PFSK-1 (cell line): ENCODE measurements around the gene AOAH.

Experiments used
- FOXP2 ChIP-seq: optimal IDR thresholded peaks from 2 replicates; pipeline ENCODE3; 2011; ENCODE audit warnings: borderline replicate concordance, control low read depth, inconsistent platforms; ENCODE audit not compliant: insufficient read depth; ENCODE audit errors: extremely low read length, extremely low read depth
- POLR2AphosphoS5 ChIP-seq: IDR thresholded peaks from 2 replicates; pipeline ENCODE4 v1.6.1; 2012; ENCODE audit warnings: low read depth, mild to moderate bottlenecking, control low read depth, low read length, moderate library complexity
- REST ChIP-seq, 2 experiments: IDR thresholded peaks; 2 replicates each; pipeline versions ENCODE4 v1.6.1 to v1.8.0; 2011 to 2012; ENCODE audit warnings: low read depth in 2 of 2, low read length in 2 of 2, control low read depth in 1 of 2, inconsistent platforms in 1 of 2, mild to moderate bottlenecking in 1 of 2, moderate library complexity in 1 of 2; ENCODE audit not compliant: insufficient read depth in 1 of 2
- SIN3A ChIP-seq: IDR thresholded peaks from 2 replicates; pipeline ENCODE4 v1.6.1; 2012; ENCODE audit warnings: mild to moderate bottlenecking, low read length, moderate library complexity, borderline replicate concordance; ENCODE audit not compliant: insufficient read depth
- TAF1 ChIP-seq: IDR thresholded peaks from 2 replicates; pipeline ENCODE4 v1.6.1; 2012; ENCODE audit warnings: low read length, control low read depth, borderline replicate concordance; ENCODE audit not compliant: insufficient read depth

AOAH gene

GRCh38 chr7:36762394-36762793, 38.1 kb upstream of the AOAH start:
- no peak for TF ChIP-seq POLR2AphosphoS5
- no peak for TF ChIP-seq REST (IDR thresholded peaks at IDR 0.05; ENCODE audit: insufficient read depth in 1 of 2, low read depth in 2 of 2, low read length in 2 of 2)
- TF ChIP-seq FOXP2: no peak
- TF ChIP-seq SIN3A: no peak
- TF ChIP-seq TAF1: no peak

- no peak for TF ChIP-seq TAF1
- no peak for TF ChIP-seq SIN3A
- no peak for TF ChIP-seq REST (IDR thresholded peaks at IDR 0.05; ENCODE audit: insufficient read depth in 1 of 2, low read depth in 2 of 2, low read length in 2 of 2)
- TF ChIP-seq FOXP2: no peak
- no peak for TF ChIP-seq POLR2AphosphoS5
Measured at GRCh38 chr7:36761835-36762234, 37.5 kb upstream of the AOAH start.

- no peak for TF ChIP-seq REST (IDR thresholded peaks at IDR 0.05; ENCODE audit: insufficient read depth in 1 of 2, low read depth in 2 of 2, low read length in 2 of 2)
Measured at GRCh38 chr7:36760856-36761762, 36.8 kb upstream of the AOAH start.

GRCh38 chr7:36758879-36759278, 34.6 kb upstream of the AOAH start:
- no peak for TF ChIP-seq REST (IDR thresholded peaks at IDR 0.05; ENCODE audit: insufficient read depth in 1 of 2, low read depth in 2 of 2, low read length in 2 of 2)
- no peak for TF ChIP-seq POLR2AphosphoS5
- no peak for TF ChIP-seq FOXP2
- TF ChIP-seq TAF1: no peak
- TF ChIP-seq SIN3A: no peak

GRCh38 chr7:36755484-36755883, 31.2 kb upstream of the AOAH start:
- TF ChIP-seq FOXP2 (no peak), SIN3A (no peak), POLR2AphosphoS5 (no peak), REST (IDR thresholded peaks at IDR 0.05; ENCODE audit: insufficient read depth in 1 of 2, low read depth in 2 of 2, low read length in 2 of 2) (no peak), TAF1 (no peak)
